ENCODE measurements around the gene ZNF678. TPM values are rescaled to one million over a fixed set of nuclear protein-coding genes. Genes with fewer than 3 reads are reported as not detected.

Gene ZNF678
- total and polyA plus RNA-seq, 2 of the 8 experiments (the other 6 are each of a cell fraction or from before 2014, with no cell fraction given) = 6.9 to 28.3 TPM

GRCh38 chr1:227532019-227532619 lies 31.2 kb upstream of the ZNF678 start (continued):
- TF ChIP-seq CHD7 (IDR thresholded peaks at IDR 0.05; ENCODE audit: insufficient replicate concordance, low read length) = no peak
- TF ChIP-seq FOSL1 (IDR thresholded peaks at IDR 0.05; ENCODE audit: insufficient read depth, low read depth, low read length) = no peak
- no peak for TF ChIP-seq SIRT6 (IDR thresholded peaks at IDR 0.05; ENCODE audit: low read length)
- no peak for TF ChIP-seq CTCF (IDR thresholded peaks at IDR 0.05; ENCODE audit: control extremely low read depth in 1 of 3, insufficient read depth in 1 of 3, low read depth in 1 of 3, low read length in 3 of 3)
- TF ChIP-seq CHD2 (IDR thresholded peaks at IDR 0.05; ENCODE audit: low read length) = no peak
- no peak for TF ChIP-seq BACH1 (IDR thresholded peaks at IDR 0.05; ENCODE audit: low read length)
- TF ChIP-seq RBBP5 (IDR thresholded peaks at IDR 0.05; ENCODE audit: borderline replicate concordance, low read depth, low read length) = no peak
- no peak for TF ChIP-seq CEBPB (IDR thresholded peaks at IDR 0.05; ENCODE audit: low read depth, low read length)
- no peak for TF ChIP-seq SP1 (IDR thresholded peaks at IDR 0.05; ENCODE audit: low read depth, low read length)

Measured in H1 (cell line).